ENCODE results near the gene INCENP.

The INCENP gene

GRCh38 chr11:62124186-62125113, 639 bp downstream of the INCENP start:
- DNase-seq (ENCODE audit: low read depth in 2 of 2) = no peak

GRCh38 chr11:62125316-62125715, 1.5 kb downstream of the INCENP start:
- no peak for DNase-seq (ENCODE audit: low read depth in 2 of 2)

GRCh38 chr11:62125881-62126280, 2.1 kb downstream of the INCENP start:
- no peak for DNase-seq (ENCODE audit: low read depth in 2 of 2)

GRCh38 chr11:62127426-62127825, 3.6 kb downstream of the INCENP start:
- no peak for DNase-seq (ENCODE audit: low read depth in 2 of 2)

- no peak for DNase-seq (ENCODE audit: low read depth in 2 of 2)
Observed at GRCh38 chr11:62127941-62128770, 4.3 kb downstream of the INCENP start.

GRCh38 chr11:62128835-62129234, 5.0 kb downstream of the INCENP start:
- DNase-seq (ENCODE audit: low read depth in 2 of 2) = no peak

- DNase-seq (ENCODE audit: low read depth in 2 of 2) = no peak
Observed at GRCh38 chr11:62129590-62130282, 5.9 kb downstream of the INCENP start.

GRCh38 chr11:62130283-62131169, 6.7 kb downstream of the INCENP start:
- no peak for DNase-seq (ENCODE audit: low read depth in 2 of 2)

GRCh38 chr11:62131170-62131464, 7.3 kb downstream of the INCENP start:
- DNase-seq (ENCODE audit: low read depth in 2 of 2) = no peak

- DNase-seq (ENCODE audit: low read depth in 2 of 2) = no peak
Observed at GRCh38 chr11:62132191-62132590, 8.4 kb downstream of the INCENP start.

- no peak for DNase-seq (ENCODE audit: low read depth in 2 of 2)
Observed at GRCh38 chr11:62132689-62133293, 9.0 kb downstream of the INCENP start.

- no peak for DNase-seq (ENCODE audit: low read depth in 2 of 2)
Observed at GRCh38 chr11:62133328-62134065, 9.7 kb downstream of the INCENP start.

GRCh38 chr11:62137276-62137861, 13.6 kb downstream of the INCENP start:
- no peak for DNase-seq (ENCODE audit: low read depth in 2 of 2)

- no peak for DNase-seq (ENCODE audit: low read depth in 2 of 2)
Observed at GRCh38 chr11:62137881-62138629, 14.2 kb downstream of the INCENP start.

- DNase-seq (ENCODE audit: low read depth in 2 of 2) = no peak
Observed at GRCh38 chr11:62138630-62139425, 15.0 kb downstream of the INCENP start.

- no peak for DNase-seq (ENCODE audit: low read depth in 2 of 2)
Observed at GRCh38 chr11:62139526-62140303, 15.9 kb downstream of the INCENP start.

GRCh38 chr11:62140304-62141110, 16.7 kb downstream of the INCENP start:
- no peak for DNase-seq (ENCODE audit: low read depth in 2 of 2)
